Cardiac fibroblast (primary cell): ENCODE measurements around the gene KRTAP9-4.

Source experiments
- DNase-seq, 2 donors: peaks; one replicate each; pipeline versions ENCODE4 v3.0.0 to v3.0.0-alpha.2; 2010; ENCODE audit warnings: low read depth in 2 of 2
- H3K4me3 ChIP-seq, 2 donors: replicated peaks in 1 of 2; 1 replicate in 1 of 2; 2 replicates in 1 of 2; pipeline ENCODE4 v1.5.1; 2011; ENCODE audit warnings: low read depth in 2 of 2, low read length in 2 of 2, mild to moderate bottlenecking in 2 of 2, moderate library complexity in 1 of 2
- CTCF ChIP-seq: IDR thresholded peaks from one replicate; pipeline ENCODE4 v1.5.1; 2011; ENCODE audit warnings: low read depth, mild to moderate bottlenecking, low read length, inconsistent platforms

Gene KRTAP9-4

GRCh38 chr17:41296846-41297245 is 47.4 kb downstream of the KRTAP9-4 start:
- TF ChIP-seq CTCF, result no peak
- no peak for DNase-seq

GRCh38 chr17:41298458-41299135 is 49.1 kb downstream of the KRTAP9-4 start:
- no peak for DNase-seq
- TF ChIP-seq CTCF, result no peak
- H3K4me3 ChIP-seq, result no peak overlapping the region

More at GRCh38 chr17:41296846-41297245, 47.4 kb downstream of the KRTAP9-4 start:
- no peak overlapping the region for H3K4me3 ChIP-seq
